SU-DHL-6 (cell line): ENCODE results near the gene CD8B.

Source experiments
- EZH2phosphoT487 ChIP-seq: fragments of 200-600 bp; sonication (generic), shearing (Covaris generic); conservative IDR thresholded peaks from 2 replicates; pipeline ENCODE4 v1.6.1; 2018; ENCODE audit warnings: mild to moderate bottlenecking, antibody characterized with exemption, low read length, moderate library complexity, mixed read lengths
- TF ChIP-seq, protein P1 (sequence below): fragments of 200-600 bp; sonication (generic); IDR thresholded peaks from one replicate; pipeline ENCODE4 v1.5.1; 2017; ENCODE audit warnings: antibody characterized with exemption, mild to moderate bottlenecking, low read length, moderate library complexity; ENCODE audit not compliant: insufficient read depth, poor library complexity, severe bottlenecking

DNA sequence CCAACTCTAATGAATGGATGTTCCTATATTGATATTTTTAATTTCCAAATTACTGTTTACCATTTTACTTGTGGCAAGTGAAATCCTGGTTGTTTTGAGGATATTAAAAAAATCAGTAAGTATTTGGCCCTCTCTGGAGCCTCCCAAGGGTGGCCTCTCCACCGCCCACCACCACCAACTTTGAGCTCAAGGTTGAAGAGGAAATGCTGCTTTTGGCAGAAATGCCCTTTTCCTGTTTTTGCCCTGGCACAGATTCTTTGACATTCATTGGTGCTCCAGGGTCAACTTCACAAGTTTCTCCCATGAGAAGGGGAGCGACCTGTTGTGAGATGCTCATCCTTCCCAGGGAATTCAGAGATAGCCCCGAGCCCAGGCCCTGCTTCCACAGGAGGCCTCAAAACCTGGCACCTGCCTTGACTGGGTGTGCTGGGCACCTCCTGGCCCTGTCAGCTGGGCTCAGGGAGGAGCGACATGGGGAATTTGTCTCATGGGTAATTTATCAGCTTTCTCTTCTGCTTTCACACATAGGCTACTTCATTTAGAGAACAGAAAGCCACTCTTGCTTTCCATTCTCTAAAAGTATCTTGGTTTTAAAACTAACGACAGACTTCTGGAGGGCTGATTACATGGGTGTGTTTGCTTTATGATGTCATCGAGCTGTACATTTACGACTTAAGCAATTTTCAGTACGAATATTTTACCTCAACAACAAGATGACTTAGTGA is 77.9 kb downstream of the CD8B start:
- TF ChIP-seq, protein P1, sequence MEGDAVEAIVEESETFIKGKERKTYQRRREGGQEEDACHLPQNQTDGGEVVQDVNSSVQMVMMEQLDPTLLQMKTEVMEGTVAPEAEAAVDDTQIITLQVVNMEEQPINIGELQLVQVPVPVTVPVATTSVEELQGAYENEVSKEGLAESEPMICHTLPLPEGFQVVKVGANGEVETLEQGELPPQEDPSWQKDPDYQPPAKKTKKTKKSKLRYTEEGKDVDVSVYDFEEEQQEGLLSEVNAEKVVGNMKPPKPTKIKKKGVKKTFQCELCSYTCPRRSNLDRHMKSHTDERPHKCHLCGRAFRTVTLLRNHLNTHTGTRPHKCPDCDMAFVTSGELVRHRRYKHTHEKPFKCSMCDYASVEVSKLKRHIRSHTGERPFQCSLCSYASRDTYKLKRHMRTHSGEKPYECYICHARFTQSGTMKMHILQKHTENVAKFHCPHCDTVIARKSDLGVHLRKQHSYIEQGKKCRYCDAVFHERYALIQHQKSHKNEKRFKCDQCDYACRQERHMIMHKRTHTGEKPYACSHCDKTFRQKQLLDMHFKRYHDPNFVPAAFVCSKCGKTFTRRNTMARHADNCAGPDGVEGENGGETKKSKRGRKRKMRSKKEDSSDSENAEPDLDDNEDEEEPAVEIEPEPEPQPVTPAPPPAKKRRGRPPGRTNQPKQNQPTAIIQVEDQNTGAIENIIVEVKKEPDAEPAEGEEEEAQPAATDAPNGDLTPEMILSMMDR: no peak
- no peak for TF ChIP-seq EZH2phosphoT487
